HEK293T (cell line): ENCODE data around the gene OR6N2.

Source experiments
- BHLHE40 ChIP-seq: fragments of 450-650 bp; IDR thresholded peaks from 2 replicates; pipeline ENCODE4 v1.6.1; 2016; ENCODE audit warnings: mild to moderate bottlenecking, moderate library complexity, borderline replicate concordance
- CTBP1 ChIP-seq: fragments of 450-650 bp; IDR thresholded peaks from 2 replicates; pipeline ENCODE4 v1.6.1; 2016; ENCODE audit warnings: borderline replicate concordance
- ELF4 ChIP-seq: fragments of 450-650 bp; IDR thresholded peaks from 2 replicates; pipeline ENCODE4 v1.6.1; 2017; ENCODE audit warnings: antibody characterized with exemption
- FOXA1 ChIP-seq: fragments of 450-650 bp; IDR thresholded peaks from 2 replicates; pipeline ENCODE4 v1.6.1; 2016; ENCODE audit warnings: mild to moderate bottlenecking
- FOXM1 ChIP-seq: fragments of 450-650 bp; IDR thresholded peaks from 2 replicates; pipeline ENCODE4 v1.6.1; 2017; ENCODE audit warnings: mild to moderate bottlenecking, borderline replicate concordance
- LEF1 ChIP-seq: fragments of 450-650 bp; IDR thresholded peaks from 2 replicates; pipeline ENCODE4 v1.6.1; 2017; ENCODE audit warnings: mild to moderate bottlenecking, borderline replicate concordance
- NFRKB ChIP-seq: fragments of 450-650 bp; IDR thresholded peaks from 2 replicates; pipeline ENCODE4 v1.6.1; 2016; ENCODE audit warnings: mild to moderate bottlenecking, moderate library complexity
- SP1 ChIP-seq: fragments of 450-650 bp; IDR thresholded peaks from 2 replicates; pipeline ENCODE4 v1.6.1; 2017
- SUZ12 ChIP-seq: fragments of 450-650 bp; IDR thresholded peaks from 2 replicates; pipeline ENCODE4 v1.6.1; 2016; ENCODE audit warnings: mild to moderate bottlenecking
- TARDBP ChIP-seq: fragments of 450-650 bp; IDR thresholded peaks from 2 replicates; pipeline ENCODE4 v1.6.1; 2016
- ZNF384 ChIP-seq: fragments of 450-650 bp; IDR thresholded peaks from 2 replicates; pipeline ENCODE4 v1.6.1; 2016

GRCh38 chr1:158801396-158801795 is 20.4 kb upstream of the OR6N2 start:
- no peak for TF ChIP-seq FOXA1
- no peak for TF ChIP-seq ZNF384
- no peak for TF ChIP-seq FOXM1
- no peak for TF ChIP-seq CTBP1
- TF ChIP-seq LEF1 = no peak
- no peak for TF ChIP-seq TARDBP
- no peak for TF ChIP-seq SUZ12
- no peak for TF ChIP-seq BHLHE40
- TF ChIP-seq SP1 = no peak
- TF ChIP-seq NFRKB = no peak
- no peak for TF ChIP-seq ELF4
